Measurements from ENCODE around the gene RBM20.
"Not testable (repeated sequence)": the region's sequence is repeated elsewhere in the genome, so short reads cannot be mapped to it uniquely, and the experiment has no call there.

DNA sequence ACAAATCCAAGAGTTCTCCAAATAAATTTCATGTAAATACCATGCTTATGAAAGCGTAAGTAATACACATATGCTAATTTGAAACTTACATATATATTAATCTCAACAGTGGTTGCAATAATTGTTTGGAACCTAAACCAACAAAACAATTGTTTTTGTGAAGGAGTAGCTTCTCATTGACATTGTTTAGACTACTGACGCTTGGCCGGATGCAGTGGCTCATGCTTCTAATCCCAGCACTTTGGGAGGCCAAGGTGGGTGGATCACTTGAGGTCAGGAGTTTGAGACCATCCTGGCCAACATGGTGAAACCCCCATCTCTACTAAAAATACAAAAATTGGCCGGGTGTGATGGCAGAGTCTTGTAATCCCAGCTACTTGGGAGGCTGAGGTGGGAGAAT, 61.5 kb downstream of the RBM20 start:
- TF ChIP-seq CTCF, EZH2, EZH2phosphoT487 (IDR thresholded peaks at IDR 0.05): not testable (repeated sequence)

Measured in neural progenitor cell (in vitro differentiated cells).